ENCODE data around the gene PDS5B. TPM values are rescaled to one million over a fixed set of nuclear protein-coding genes. Genes with fewer than 3 reads are reported as not detected.

The PDS5B gene
- total and polyA plus RNA-seq, 4 donors = 39.1 to 136 (median 56.8) TPM

DNA sequence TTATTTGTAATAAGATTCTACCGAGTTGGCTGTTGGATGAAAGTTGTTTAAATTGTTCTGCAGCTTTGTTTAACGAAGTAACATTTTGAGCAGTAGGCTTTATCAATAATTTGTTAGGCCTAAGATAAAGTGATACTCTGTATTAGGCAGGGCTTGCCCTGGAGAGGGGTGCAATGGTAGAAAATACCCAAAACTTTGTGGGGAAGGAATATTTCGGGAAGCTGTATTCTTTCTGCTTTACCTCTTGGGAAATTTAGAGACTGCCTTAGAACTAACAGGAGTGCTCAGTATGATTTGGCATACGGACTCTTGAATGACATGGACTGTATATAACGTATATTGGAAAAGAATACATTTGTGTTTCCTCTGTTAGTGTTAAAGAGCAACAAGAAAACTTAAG lies 2.5 kb downstream of the PDS5B start:
- no peaks in the 10 kb centered on the region for H3K27me3 ChIP-seq (ENCODE audit: control insufficient read depth, insufficient read depth, low read length)
- DNase-seq (ENCODE audit: low read depth in 4 of 6, low spot score in 6 of 6) = peak in 2 of 6 donors; percentile 7 to 13
- 14% methylated on average over 3 of the region's 5 CpGs for WGBS (ENCODE audit: insufficient coverage)
- peaks cover 5% of the 10 kb centered on the region for H3K4me1 ChIP-seq (ENCODE audit: control insufficient read depth, insufficient read depth, low read length)
- H3K36me3 ChIP-seq (ENCODE audit: control insufficient read depth, insufficient read depth, low read length) = no peaks in the 10 kb centered on the region
- H3K4me3 ChIP-seq (ENCODE audit: low read depth, low read length) = peak overlapping the region; percentile 91
- peak overlapping the region; percentile 97 for H3K27ac ChIP-seq (ENCODE audit: low read depth, low read length)
- H3K9me3 ChIP-seq (ENCODE audit: control insufficient read depth, insufficient read depth, low read length) = no peaks in the 10 kb centered on the region

DNA sequence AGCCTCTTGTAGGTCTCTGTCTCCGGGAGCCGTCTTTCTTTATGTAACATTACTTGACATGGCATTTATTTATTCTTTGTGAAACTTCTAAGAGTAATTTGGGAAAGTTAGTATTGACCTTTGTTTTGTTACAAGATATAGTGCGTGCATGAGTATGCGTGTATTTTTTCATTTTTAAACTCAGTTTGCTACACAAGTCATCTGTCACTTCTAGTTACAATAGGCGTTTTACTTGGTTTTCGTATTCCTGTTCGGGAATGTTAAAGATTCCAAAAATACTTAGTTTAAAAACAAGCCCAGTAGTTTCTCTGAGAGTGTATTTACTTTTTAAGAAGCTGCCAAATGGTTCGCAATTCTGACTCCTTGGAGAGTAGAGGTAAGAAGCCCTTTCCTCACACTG lies 3.2 kb downstream of the PDS5B start:
- Histone ChIP-seq H3K36me3 (ENCODE audit: control insufficient read depth, insufficient read depth, low read length) (no peaks in the 10 kb centered on the region), H3K27me3 (ENCODE audit: control insufficient read depth, insufficient read depth, low read length) (no peaks in the 10 kb centered on the region), H3K9me3 (ENCODE audit: control insufficient read depth, insufficient read depth, low read length) (no peaks in the 10 kb centered on the region), H3K4me1 (ENCODE audit: control insufficient read depth, insufficient read depth, low read length) (peaks cover 5% of the 10 kb centered on the region), H3K27ac (ENCODE audit: low read depth, low read length) (peak overlapping the region; percentile 97), H3K4me3 (ENCODE audit: low read depth, low read length) (peak overlapping the region; percentile 91)
- DNase-seq (ENCODE audit: low read depth in 4 of 6, low spot score in 6 of 6) = peak in 2 of 6 donors; percentile 6 to 27
- no CpG with 5 or more reads among the region's 8 CpGs for WGBS (ENCODE audit: insufficient coverage)

- H3K27ac ChIP-seq (ENCODE audit: low read depth, low read length) = peak overlapping the region; percentile 67
- no peaks in the 10 kb centered on the region for H3K27me3 ChIP-seq (ENCODE audit: control insufficient read depth, insufficient read depth, low read length)
- peak in 2 of 6 donors; percentile 8 to 14 for DNase-seq (ENCODE audit: low read depth in 4 of 6, low spot score in 6 of 6)
- peaks cover 4% of the 10 kb centered on the region for H3K4me1 ChIP-seq (ENCODE audit: control insufficient read depth, insufficient read depth, low read length)
- no peaks in the 10 kb centered on the region for H3K36me3 ChIP-seq (ENCODE audit: control insufficient read depth, insufficient read depth, low read length)
- H3K9me3 ChIP-seq (ENCODE audit: control insufficient read depth, insufficient read depth, low read length) = no peaks in the 10 kb centered on the region
- H3K4me3 ChIP-seq (ENCODE audit: low read depth, low read length) = no peak overlapping the region
- no CpG with 5 or more reads among the region's 2 CpGs for WGBS (ENCODE audit: insufficient coverage)
These were observed 4.0 kb downstream of the PDS5B start for GRCh38 chr13:32590266-32590665.

- Histone ChIP-seq H3K4me1 (ENCODE audit: control insufficient read depth, insufficient read depth, low read length) (no peaks in the 10 kb centered on the region), H3K36me3 (ENCODE audit: control insufficient read depth, insufficient read depth, low read length) (no peaks in the 10 kb centered on the region), H3K4me3 (ENCODE audit: low read depth, low read length) (no peak overlapping the region), H3K27me3 (ENCODE audit: control insufficient read depth, insufficient read depth, low read length) (no peaks in the 10 kb centered on the region), H3K27ac (ENCODE audit: low read depth, low read length) (no peak overlapping the region), H3K9me3 (ENCODE audit: control insufficient read depth, insufficient read depth, low read length) (no peaks in the 10 kb centered on the region)
- WGBS (ENCODE audit: insufficient coverage) = 97% methylated on average over 7 of the region's 8 CpGs
- no peak for DNase-seq (ENCODE audit: low read depth in 4 of 6, low spot score in 6 of 6)
These were observed 5.8 kb downstream of the PDS5B start for GRCh38 chr13:32592082-32592481.

GRCh38 chr13:32594157-32594738 lies 8.0 kb downstream of the PDS5B start:
- Histone ChIP-seq H3K27me3 (ENCODE audit: control insufficient read depth, insufficient read depth, low read length) (no peaks in the 10 kb centered on the region), H3K9me3 (ENCODE audit: control insufficient read depth, insufficient read depth, low read length) (peaks cover 3% of the 10 kb centered on the region), H3K36me3 (ENCODE audit: control insufficient read depth, insufficient read depth, low read length) (no peaks in the 10 kb centered on the region), H3K4me1 (ENCODE audit: control insufficient read depth, insufficient read depth, low read length) (no peaks in the 10 kb centered on the region), H3K4me3 (ENCODE audit: low read depth, low read length) (no peak overlapping the region), H3K27ac (ENCODE audit: low read depth, low read length) (no peak overlapping the region)
- no peak for DNase-seq (ENCODE audit: low read depth in 4 of 6, low spot score in 6 of 6)

DNA sequence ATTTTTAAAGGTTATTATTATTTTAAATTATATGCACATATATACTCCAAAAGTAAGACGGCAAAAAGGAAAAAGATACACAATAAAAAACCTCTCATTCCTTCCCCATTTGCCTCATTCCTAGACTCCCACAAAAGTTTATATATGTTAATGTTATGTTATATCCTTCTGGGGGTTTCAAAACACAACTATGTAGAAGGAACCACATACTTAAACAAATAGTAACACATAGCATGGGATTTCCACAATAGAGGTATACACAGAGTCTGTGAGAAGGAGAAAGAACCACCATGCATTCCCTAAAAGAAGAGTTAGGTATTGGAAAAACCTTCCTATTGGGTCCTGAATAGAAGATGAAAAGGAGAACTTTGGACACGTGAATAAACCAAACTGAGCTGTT lies 9.1 kb downstream of the PDS5B start:
- no peak overlapping the region for H3K4me3 ChIP-seq (ENCODE audit: low read depth, low read length)
- H3K27ac ChIP-seq (ENCODE audit: low read depth, low read length) = no peak overlapping the region
- no peaks in the 10 kb centered on the region for H3K4me1 ChIP-seq (ENCODE audit: control insufficient read depth, insufficient read depth, low read length)
- no CpG with 5 or more reads among the region's 2 CpGs for WGBS (ENCODE audit: insufficient coverage)
- DNase-seq (ENCODE audit: low read depth in 4 of 6, low spot score in 6 of 6) = no peak
- H3K36me3 ChIP-seq (ENCODE audit: control insufficient read depth, insufficient read depth, low read length) = no peaks in the 10 kb centered on the region
- H3K9me3 ChIP-seq (ENCODE audit: control insufficient read depth, insufficient read depth, low read length) = peaks cover 3% of the 10 kb centered on the region
- no peaks in the 10 kb centered on the region for H3K27me3 ChIP-seq (ENCODE audit: control insufficient read depth, insufficient read depth, low read length)

DNA sequence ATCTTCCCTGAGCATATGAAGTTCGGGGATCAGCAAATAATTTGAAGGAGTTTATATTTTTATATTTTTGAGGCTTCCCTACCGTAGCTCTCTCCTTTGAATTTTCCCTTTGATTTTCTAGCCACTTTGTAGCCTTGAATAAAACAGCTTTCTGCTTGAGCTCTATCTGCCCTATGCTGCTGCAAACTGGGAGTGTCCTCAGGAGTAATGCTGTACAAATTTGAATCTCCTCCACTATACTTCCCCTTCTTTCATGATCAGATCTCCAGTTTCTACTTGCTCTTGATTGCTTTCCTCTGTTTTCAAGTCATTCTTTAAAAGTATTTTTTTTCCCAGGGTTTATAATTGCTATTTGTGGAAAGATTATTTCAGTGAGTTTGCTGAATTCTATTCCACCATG lies 14.6 kb downstream of the PDS5B start:
- WGBS (ENCODE audit: insufficient coverage) = no CpG with 5 or more reads among the region's 2 CpGs
- H3K27me3 ChIP-seq (ENCODE audit: control insufficient read depth, insufficient read depth, low read length) = no peaks in the 10 kb centered on the region
- no peaks in the 10 kb centered on the region for H3K4me1 ChIP-seq (ENCODE audit: control insufficient read depth, insufficient read depth, low read length)
- H3K36me3 ChIP-seq (ENCODE audit: control insufficient read depth, insufficient read depth, low read length) = no peaks in the 10 kb centered on the region
- DNase-seq (ENCODE audit: low read depth in 4 of 6, low spot score in 6 of 6) = no peak
- no peak overlapping the region for H3K4me3 ChIP-seq (ENCODE audit: low read depth, low read length)
- peaks cover 3% of the 10 kb centered on the region for H3K9me3 ChIP-seq (ENCODE audit: control insufficient read depth, insufficient read depth, low read length)
- no peak overlapping the region for H3K27ac ChIP-seq (ENCODE audit: low read depth, low read length)

DNA sequence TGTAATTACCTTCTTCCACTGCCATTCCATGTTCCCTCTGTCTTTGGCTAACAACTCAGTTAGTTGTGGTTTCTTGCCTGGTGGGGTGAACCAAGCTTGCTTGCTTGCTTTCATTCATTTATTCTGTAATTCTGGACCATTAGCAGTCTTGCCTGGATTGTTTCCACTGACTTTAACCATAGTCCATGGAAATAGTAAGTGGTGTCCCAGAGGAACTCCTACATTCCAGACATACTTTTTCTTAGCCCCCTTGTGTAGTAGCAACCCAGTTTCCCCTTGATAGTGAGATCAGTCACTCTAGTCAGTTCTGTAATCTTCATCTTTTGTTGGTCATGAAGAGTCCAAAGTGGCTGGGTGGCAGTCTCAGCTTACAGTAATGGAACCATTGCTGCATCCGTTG lies 23.2 kb downstream of the PDS5B start:
- peaks cover 7% of the 10 kb centered on the region for H3K9me3 ChIP-seq (ENCODE audit: control insufficient read depth, insufficient read depth, low read length)
- no peak overlapping the region for H3K4me3 ChIP-seq (ENCODE audit: low read depth, low read length)
- H3K4me1 ChIP-seq (ENCODE audit: control insufficient read depth, insufficient read depth, low read length) = no peaks in the 10 kb centered on the region
- no peak overlapping the region for H3K27ac ChIP-seq (ENCODE audit: low read depth, low read length)
- no peaks in the 10 kb centered on the region for H3K36me3 ChIP-seq (ENCODE audit: control insufficient read depth, insufficient read depth, low read length)
- WGBS (ENCODE audit: insufficient coverage) = no CpG with 5 or more reads among the region's 1 CpG
- DNase-seq (ENCODE audit: low read depth in 4 of 6, low spot score in 6 of 6) = no peak
- H3K27me3 ChIP-seq (ENCODE audit: control insufficient read depth, insufficient read depth, low read length) = no peaks in the 10 kb centered on the region

DNA sequence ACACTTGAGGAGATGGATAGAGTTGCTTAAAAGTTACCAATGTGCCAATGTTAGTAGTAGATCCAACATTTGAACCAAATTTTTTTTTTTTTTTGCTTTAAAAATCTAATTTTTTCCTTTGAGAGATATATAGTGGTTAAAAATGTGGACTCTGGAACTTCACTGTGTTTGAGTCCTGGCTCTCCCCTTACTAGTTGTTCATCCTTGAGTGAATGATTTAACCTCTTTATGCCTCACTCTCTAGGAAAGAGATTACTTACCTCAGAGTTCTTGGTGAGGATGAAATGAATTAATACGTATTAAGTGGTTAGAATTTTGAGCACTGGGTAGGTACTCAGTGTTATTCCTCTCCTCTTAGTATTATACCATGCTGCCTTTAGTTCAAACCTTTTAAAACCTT lies 24.3 kb downstream of the PDS5B start:
- no peak overlapping the region for H3K27ac ChIP-seq (ENCODE audit: low read depth, low read length)
- no peak for DNase-seq (ENCODE audit: low read depth in 4 of 6, low spot score in 6 of 6)
- no peak overlapping the region for H3K4me3 ChIP-seq (ENCODE audit: low read depth, low read length)
- WGBS (ENCODE audit: insufficient coverage) = no CpG with 5 or more reads among the region's 1 CpG
- no peaks in the 10 kb centered on the region for H3K27me3 ChIP-seq (ENCODE audit: control insufficient read depth, insufficient read depth, low read length)
- H3K36me3 ChIP-seq (ENCODE audit: control insufficient read depth, insufficient read depth, low read length) = no peaks in the 10 kb centered on the region
- no peaks in the 10 kb centered on the region for H3K4me1 ChIP-seq (ENCODE audit: control insufficient read depth, insufficient read depth, low read length)
- H3K9me3 ChIP-seq (ENCODE audit: control insufficient read depth, insufficient read depth, low read length) = peaks cover 7% of the 10 kb centered on the region

DNA sequence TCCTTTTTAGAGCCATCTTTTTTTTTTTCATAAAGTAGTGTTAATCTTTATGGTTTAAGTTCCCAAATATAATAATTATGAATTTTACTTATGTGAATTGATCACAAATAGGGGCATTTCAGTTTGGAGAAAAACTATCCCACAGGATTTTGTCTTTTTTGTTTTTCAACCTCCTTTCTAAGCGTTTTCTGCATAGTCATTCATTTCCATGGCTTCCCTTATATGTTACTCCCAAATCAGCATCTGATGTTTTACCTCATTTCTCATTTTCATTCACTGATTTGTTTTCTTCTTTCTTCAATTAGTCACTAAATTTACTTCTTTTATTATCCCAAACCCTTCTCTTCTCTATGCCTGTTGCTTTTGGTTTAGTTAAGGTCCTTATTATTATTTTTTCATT lies 24.7 kb downstream of the PDS5B start:
- 75% methylated on average over 1 of the region's 1 CpG for WGBS (ENCODE audit: insufficient coverage)
- H3K4me3 ChIP-seq (ENCODE audit: low read depth, low read length) = no peak overlapping the region
- peaks cover 7% of the 10 kb centered on the region for H3K9me3 ChIP-seq (ENCODE audit: control insufficient read depth, insufficient read depth, low read length)
- H3K27me3 ChIP-seq (ENCODE audit: control insufficient read depth, insufficient read depth, low read length) = no peaks in the 10 kb centered on the region
- H3K4me1 ChIP-seq (ENCODE audit: control insufficient read depth, insufficient read depth, low read length) = no peaks in the 10 kb centered on the region
- no peak overlapping the region for H3K27ac ChIP-seq (ENCODE audit: low read depth, low read length)
- H3K36me3 ChIP-seq (ENCODE audit: control insufficient read depth, insufficient read depth, low read length) = no peaks in the 10 kb centered on the region
- no peak for DNase-seq (ENCODE audit: low read depth in 4 of 6, low spot score in 6 of 6)

All from spinal cord (tissue), 10 donors.